Esophagus squamous epithelium (tissue), 4 donors: Measurements from ENCODE around the gene IQCF5.
"Not testable (repeated sequence)": the region's sequence is repeated elsewhere in the genome, so short reads cannot be mapped to it uniquely, and the experiment has no call there.

ENCODE experiments used
- POLR2A ChIP-seq, 4 donors: fragments of 450-650 bp; IDR thresholded peaks; one replicate each; pipeline ENCODE4 v1.6.1; 2017; ENCODE audit warnings: antibody characterized with exemption in 4 of 4, mild to moderate bottlenecking in 4 of 4, moderate library complexity in 3 of 4
- TF ChIP-seq, protein P1 (sequence below), 6 experiments: fragments of 450-650 bp in 4 of 6; fragments of 200-600 bp in 2 of 6; sonication (generic) in 2 of 6; IDR thresholded peaks; one replicate each; pipeline ENCODE4 v1.5.1; 2016 to 2019; ENCODE audit warnings: antibody characterized with exemption in 6 of 6, mild to moderate bottlenecking in 4 of 6, moderate library complexity in 4 of 6

DNA sequence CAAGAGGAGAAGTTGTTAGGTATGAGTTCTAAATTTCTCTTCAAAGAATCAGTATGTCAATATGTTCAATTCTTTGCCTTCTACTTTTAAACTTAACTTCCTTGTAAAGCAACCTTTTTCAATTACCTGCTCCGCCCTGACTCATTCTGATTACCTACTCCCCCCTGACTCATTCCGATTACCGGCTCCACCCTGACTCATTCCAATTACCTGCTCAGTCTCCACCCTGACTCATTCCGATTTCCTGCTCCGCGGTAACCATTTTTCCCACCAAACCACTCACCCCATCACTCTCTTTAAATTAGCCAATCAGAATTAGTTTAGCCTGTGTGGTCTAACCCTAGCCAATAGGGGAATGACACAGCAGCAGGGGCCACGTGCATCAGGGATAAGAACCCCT lies 27.0 kb upstream of the IQCF5 start:
- TF ChIP-seq, protein P1, sequence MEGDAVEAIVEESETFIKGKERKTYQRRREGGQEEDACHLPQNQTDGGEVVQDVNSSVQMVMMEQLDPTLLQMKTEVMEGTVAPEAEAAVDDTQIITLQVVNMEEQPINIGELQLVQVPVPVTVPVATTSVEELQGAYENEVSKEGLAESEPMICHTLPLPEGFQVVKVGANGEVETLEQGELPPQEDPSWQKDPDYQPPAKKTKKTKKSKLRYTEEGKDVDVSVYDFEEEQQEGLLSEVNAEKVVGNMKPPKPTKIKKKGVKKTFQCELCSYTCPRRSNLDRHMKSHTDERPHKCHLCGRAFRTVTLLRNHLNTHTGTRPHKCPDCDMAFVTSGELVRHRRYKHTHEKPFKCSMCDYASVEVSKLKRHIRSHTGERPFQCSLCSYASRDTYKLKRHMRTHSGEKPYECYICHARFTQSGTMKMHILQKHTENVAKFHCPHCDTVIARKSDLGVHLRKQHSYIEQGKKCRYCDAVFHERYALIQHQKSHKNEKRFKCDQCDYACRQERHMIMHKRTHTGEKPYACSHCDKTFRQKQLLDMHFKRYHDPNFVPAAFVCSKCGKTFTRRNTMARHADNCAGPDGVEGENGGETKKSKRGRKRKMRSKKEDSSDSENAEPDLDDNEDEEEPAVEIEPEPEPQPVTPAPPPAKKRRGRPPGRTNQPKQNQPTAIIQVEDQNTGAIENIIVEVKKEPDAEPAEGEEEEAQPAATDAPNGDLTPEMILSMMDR (IDR thresholded peaks at IDR 0.05): not testable (repeated sequence)
- TF ChIP-seq POLR2A (IDR thresholded peaks at IDR 0.05): not testable (repeated sequence)
